DND-41 (cell line): ENCODE results near the gene ARHGEF12.

Experiments
- ATAC-seq: fragments of 200-7000 bp; cut with Tn5 transposase; 3 replicates; pipeline ENCODE4 v1.9.1; 2021; ENCODE audit warnings: low read depth; ENCODE audit not compliant: insufficient read depth
- DNase-seq: peaks from one replicate; pipeline ENCODE4 v3.0.0-alpha.2; 2020
- H2AFZ ChIP-seq: 2 replicates; pipeline ENCODE4 v1.6.0; 2012; ENCODE audit warnings: low read depth, low read length
- H3K27ac ChIP-seq: 2 replicates; pipeline ENCODE4 v1.5.1; 2012; ENCODE audit warnings: low read length, inconsistent platforms
- H3K27me3 ChIP-seq: fragments of 200-600 bp; sonication (generic); 2 replicates; pipeline ENCODE4 v1.6.0; 2012; ENCODE audit warnings: low read length, mild to moderate bottlenecking, inconsistent platforms; ENCODE audit not compliant: insufficient read depth, poor library complexity
- H3K36me3 ChIP-seq: 2 replicates; pipeline ENCODE4 v1.5.1; 2012; ENCODE audit warnings: low read length, inconsistent platforms; ENCODE audit not compliant: insufficient read depth
- H3K4me1 ChIP-seq: 2 replicates; pipeline ENCODE4 v1.5.1; 2012; ENCODE audit warnings: mild to moderate bottlenecking, low read length; ENCODE audit not compliant: insufficient read depth
- H3K4me2 ChIP-seq: 2 replicates; pipeline ENCODE4 v1.6.0; 2012; ENCODE audit warnings: mild to moderate bottlenecking, moderate library complexity, low read length, inconsistent platforms; ENCODE audit not compliant: insufficient read depth
- H3K4me3 ChIP-seq, 2 experiments: fragments of 200-600 bp in 1 of 2; shearing (Covaris generic) in 1 of 2; 2 replicates each; pipeline ENCODE4 v1.5.1; 2012 to 2016; ENCODE audit warnings: inconsistent platforms in 2 of 2, low read length in 2 of 2, mild to moderate bottlenecking in 2 of 2, low read depth in 1 of 2, moderate library complexity in 1 of 2
- H3K79me2 ChIP-seq: 2 replicates; pipeline ENCODE4 v1.6.0; 2012; ENCODE audit warnings: low read length, inconsistent platforms; ENCODE audit not compliant: insufficient read depth
- H3K9ac ChIP-seq: 2 replicates; pipeline ENCODE4 v1.6.0; 2012; ENCODE audit warnings: low read depth, mild to moderate bottlenecking, inconsistent platforms, low read length, moderate library complexity
- H3K9me3 ChIP-seq: 2 replicates; pipeline ENCODE4 v1.5.1; 2012; ENCODE audit warnings: low read length, moderate library complexity, mild to moderate bottlenecking, inconsistent platforms; ENCODE audit not compliant: insufficient read depth, severe bottlenecking
- H4K20me1 ChIP-seq: 2 replicates; pipeline ENCODE4 v1.6.0; 2012; ENCODE audit warnings: low read length; ENCODE audit not compliant: insufficient read depth
- EZH2 ChIP-seq: IDR thresholded peaks from 3 replicates; pipeline ENCODE4 v1.6.1; 2012; ENCODE audit warnings: borderline replicate concordance, low read depth, mild to moderate bottlenecking, moderate library complexity, low read length, inconsistent platforms; ENCODE audit not compliant: severe bottlenecking
- TF ChIP-seq, protein P1 (sequence below): IDR thresholded peaks from 2 replicates; pipeline ENCODE4 v1.5.1; 2012; ENCODE audit warnings: borderline replicate concordance, low read length, moderate library complexity, mild to moderate bottlenecking; ENCODE audit not compliant: poor library complexity, severe bottlenecking; ENCODE audit errors: extremely low read depth

The ARHGEF12 gene

DNA sequence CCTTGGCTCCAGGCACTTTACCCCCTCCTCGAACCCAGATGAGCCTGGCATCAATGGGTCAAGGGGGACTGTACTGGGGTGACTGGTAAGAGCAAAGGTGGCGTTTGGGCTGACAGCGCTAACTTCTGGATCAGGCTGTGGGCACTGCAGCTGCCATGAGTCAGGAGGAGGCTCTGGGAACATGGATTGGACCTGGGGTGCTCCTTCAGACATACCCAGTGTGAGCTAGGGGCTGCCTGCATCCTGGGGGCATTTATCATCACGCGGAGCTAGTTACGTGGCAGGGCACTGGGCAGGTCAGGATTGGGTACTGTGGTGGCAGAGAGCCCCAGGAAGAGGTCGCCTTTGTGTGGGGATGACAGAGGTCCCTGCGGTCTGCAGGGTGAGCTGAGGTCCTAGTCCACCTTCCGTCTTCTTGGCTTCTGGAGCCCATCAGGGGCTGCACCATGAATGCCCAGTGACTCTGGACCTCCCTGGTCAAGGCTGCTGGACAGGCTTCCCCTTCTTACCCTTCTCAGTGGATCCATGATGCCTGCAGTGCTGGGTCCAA is 188.4 kb downstream of the ARHGEF12 start:
- no peak for DNase-seq

DNA sequence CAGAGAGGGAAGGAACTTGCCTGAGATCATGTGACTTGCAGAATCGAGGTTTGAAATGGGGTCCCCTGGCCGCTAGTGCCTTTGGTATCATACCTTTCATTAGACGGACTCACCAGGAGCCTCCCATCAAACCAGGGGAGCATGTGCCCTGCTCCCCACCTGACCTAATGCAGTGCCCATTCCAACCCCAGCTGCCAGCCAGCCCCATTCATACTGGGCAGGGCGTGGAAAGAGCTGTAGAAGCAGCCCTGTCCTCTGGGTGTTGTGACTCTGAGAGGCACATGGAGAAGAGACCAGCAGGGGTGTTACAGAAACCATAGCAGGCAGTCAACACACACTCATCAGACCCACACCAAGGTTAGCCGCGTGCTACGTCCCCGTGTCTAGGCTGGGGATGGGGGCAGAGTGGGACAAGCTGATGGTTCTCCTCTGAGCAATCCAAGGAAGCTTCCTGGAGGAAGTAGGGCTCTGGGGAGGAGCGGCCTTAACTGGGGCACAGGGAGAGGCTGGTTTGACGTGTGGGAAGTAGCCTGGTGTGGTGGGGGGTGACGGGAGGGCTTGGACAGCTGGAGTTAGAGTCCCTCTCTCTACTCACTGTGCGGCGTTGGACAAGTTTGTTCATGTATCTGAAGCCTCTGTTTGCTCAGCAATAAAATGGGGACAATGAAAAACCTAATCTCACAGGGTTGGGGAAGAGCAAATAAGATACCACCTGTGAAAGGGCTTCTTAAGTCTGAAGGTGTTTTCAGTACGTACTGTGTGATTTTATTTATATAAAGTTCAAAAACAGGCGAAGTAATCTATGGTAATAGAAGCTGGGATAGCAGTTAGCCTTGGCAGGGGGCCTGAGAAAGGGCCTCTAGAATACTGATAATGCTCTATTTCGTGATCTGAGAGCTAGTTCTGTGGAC is 189.3 kb downstream of the ARHGEF12 start:
- TF ChIP-seq EZH2, result no peak
- TF ChIP-seq, protein P1, sequence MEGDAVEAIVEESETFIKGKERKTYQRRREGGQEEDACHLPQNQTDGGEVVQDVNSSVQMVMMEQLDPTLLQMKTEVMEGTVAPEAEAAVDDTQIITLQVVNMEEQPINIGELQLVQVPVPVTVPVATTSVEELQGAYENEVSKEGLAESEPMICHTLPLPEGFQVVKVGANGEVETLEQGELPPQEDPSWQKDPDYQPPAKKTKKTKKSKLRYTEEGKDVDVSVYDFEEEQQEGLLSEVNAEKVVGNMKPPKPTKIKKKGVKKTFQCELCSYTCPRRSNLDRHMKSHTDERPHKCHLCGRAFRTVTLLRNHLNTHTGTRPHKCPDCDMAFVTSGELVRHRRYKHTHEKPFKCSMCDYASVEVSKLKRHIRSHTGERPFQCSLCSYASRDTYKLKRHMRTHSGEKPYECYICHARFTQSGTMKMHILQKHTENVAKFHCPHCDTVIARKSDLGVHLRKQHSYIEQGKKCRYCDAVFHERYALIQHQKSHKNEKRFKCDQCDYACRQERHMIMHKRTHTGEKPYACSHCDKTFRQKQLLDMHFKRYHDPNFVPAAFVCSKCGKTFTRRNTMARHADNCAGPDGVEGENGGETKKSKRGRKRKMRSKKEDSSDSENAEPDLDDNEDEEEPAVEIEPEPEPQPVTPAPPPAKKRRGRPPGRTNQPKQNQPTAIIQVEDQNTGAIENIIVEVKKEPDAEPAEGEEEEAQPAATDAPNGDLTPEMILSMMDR, result no peak
- Histone ChIP-seq H3K36me3 (no peaks in the 10 kb centered on the region), H3K27ac (no peak overlapping the region), H2AFZ (no peak overlapping the region), H3K9ac (no peak overlapping the region), H3K4me2 (no peak overlapping the region), H3K4me1 (no peaks in the 10 kb centered on the region), H3K4me3 (no peak overlapping the region), H3K79me2 (no peaks in the 10 kb centered on the region), H3K27me3 (peaks cover 11% of the 10 kb centered on the region), H3K9me3 (no peaks in the 10 kb centered on the region), H4K20me1 (peaks cover 11% of the 10 kb centered on the region; the same call in 1 of the 2 replicates)
- ATAC-seq (no peak), DNase-seq (no peak)

More for the DNA sequence above, 188.4 kb downstream of the ARHGEF12 start:
- H3K4me2 ChIP-seq, result no peak overlapping the region
- no peak for ATAC-seq
- H3K4me3 ChIP-seq, result no peak overlapping the region
- no peaks in the 10 kb centered on the region for H3K4me1 ChIP-seq
- H3K27ac ChIP-seq, result no peak overlapping the region
- peaks cover 11% of the 10 kb centered on the region for H3K27me3 ChIP-seq
- H3K36me3 ChIP-seq, result no peaks in the 10 kb centered on the region
- TF ChIP-seq EZH2, result no peak
- TF ChIP-seq, protein P1, result no peak
- H4K20me1 ChIP-seq, result peaks cover 11% of the 10 kb centered on the region; the same call in 1 of the 2 replicates
- H3K79me2 ChIP-seq, result no peaks in the 10 kb centered on the region
- H3K9ac ChIP-seq, result no peak overlapping the region
- no peaks in the 10 kb centered on the region for H3K9me3 ChIP-seq
- H2AFZ ChIP-seq, result no peak overlapping the region

DNA sequence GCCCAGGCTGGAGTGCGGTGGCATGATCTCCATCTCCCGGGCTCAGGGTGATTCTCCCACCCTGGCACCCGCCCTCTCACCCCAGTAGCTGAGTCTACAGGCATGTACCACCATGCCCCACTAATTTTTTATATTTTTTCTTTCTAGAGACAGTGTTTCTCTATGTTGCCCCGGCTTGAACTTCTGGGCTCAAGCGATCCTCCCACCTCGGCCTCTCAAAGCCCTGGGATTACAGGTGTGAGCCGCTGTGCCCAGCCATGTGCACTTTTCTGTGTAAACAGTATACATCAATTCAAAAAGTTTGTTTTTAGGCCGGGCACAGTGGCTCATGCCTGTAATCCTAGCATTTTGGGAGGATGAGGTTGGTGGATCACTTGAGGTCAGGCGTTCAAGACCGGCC is 190.0 kb downstream of the ARHGEF12 start:
- no peak overlapping the region for H3K4me3 ChIP-seq
- H3K4me2 ChIP-seq, result no peak overlapping the region
- H3K27me3 ChIP-seq, result peaks cover 16% of the 10 kb centered on the region
- no peak for TF ChIP-seq EZH2
- TF ChIP-seq, protein P1, result no peak
- H3K79me2 ChIP-seq, result no peaks in the 10 kb centered on the region
- H3K9ac ChIP-seq, result no peak overlapping the region
- DNase-seq (no peak), ATAC-seq (no peak)
- H3K36me3 ChIP-seq, result no peaks in the 10 kb centered on the region
- peaks cover 11% of the 10 kb centered on the region; the same call in 1 of the 2 replicates for H4K20me1 ChIP-seq
- H2AFZ ChIP-seq, result no peak overlapping the region
- H3K9me3 ChIP-seq, result no peaks in the 10 kb centered on the region
- no peaks in the 10 kb centered on the region for H3K4me1 ChIP-seq
- no peak overlapping the region for H3K27ac ChIP-seq
